Esophagus muscularis mucosa (tissue), 3 donors: ENCODE measurements around the gene ATP4A.

Experiments used
- POLR2A ChIP-seq: fragments of 450-650 bp; IDR thresholded peaks from one replicate; pipeline ENCODE4 v1.6.1; 2017; ENCODE audit warnings: antibody characterized with exemption, moderate library complexity, mild to moderate bottlenecking, low read depth
- POLR2AphosphoS5 ChIP-seq, 2 donors: sonication (generic); formaldehyde crosslinking; IDR thresholded peaks; one replicate each; pipeline ENCODE4 v1.6.1; 2017; ENCODE audit warnings: antibody characterized with exemption in 2 of 2
- TF ChIP-seq, protein P1 (sequence below), 3 experiments: fragments of 200-600 bp in 2 of 3; fragments of 450-650 bp in 1 of 3; sonication (generic) in 2 of 3; IDR thresholded peaks; one replicate each; pipeline ENCODE4 v1.5.1; 2017 to 2019; ENCODE audit warnings: antibody characterized with exemption in 3 of 3, mild to moderate bottlenecking in 2 of 3, moderate library complexity in 1 of 3

DNA sequence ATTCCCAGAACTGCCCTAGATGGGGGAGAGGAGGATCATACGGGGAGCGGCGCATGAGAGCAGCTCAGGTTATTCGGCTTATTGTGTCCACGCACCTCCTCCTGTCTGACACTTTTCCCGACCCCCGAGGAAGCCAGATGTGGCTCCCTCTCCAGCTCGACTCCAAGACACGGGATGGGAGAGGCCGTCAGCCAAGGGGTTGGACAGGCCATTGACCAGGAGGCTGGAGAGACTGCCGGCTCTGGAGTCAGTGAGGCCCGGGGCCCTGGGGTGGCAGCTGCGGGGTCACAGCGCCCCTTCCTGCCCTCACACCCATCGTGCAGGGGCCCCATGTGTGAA, 52.9 kb downstream of the ATP4A start:
- TF ChIP-seq POLR2AphosphoS5 (IDR thresholded peaks at IDR 0.05) (no peak), POLR2A (no peak)
- TF ChIP-seq, protein P1, sequence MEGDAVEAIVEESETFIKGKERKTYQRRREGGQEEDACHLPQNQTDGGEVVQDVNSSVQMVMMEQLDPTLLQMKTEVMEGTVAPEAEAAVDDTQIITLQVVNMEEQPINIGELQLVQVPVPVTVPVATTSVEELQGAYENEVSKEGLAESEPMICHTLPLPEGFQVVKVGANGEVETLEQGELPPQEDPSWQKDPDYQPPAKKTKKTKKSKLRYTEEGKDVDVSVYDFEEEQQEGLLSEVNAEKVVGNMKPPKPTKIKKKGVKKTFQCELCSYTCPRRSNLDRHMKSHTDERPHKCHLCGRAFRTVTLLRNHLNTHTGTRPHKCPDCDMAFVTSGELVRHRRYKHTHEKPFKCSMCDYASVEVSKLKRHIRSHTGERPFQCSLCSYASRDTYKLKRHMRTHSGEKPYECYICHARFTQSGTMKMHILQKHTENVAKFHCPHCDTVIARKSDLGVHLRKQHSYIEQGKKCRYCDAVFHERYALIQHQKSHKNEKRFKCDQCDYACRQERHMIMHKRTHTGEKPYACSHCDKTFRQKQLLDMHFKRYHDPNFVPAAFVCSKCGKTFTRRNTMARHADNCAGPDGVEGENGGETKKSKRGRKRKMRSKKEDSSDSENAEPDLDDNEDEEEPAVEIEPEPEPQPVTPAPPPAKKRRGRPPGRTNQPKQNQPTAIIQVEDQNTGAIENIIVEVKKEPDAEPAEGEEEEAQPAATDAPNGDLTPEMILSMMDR (IDR thresholded peaks at IDR 0.05) = peak in 1 of 3 experiments; percentile 27
